ENCODE results near the gene SPRR2E. TPM values are rescaled to one million over a fixed set of nuclear protein-coding genes. Genes with fewer than 3 reads are reported as not detected.
"Not testable (repeated sequence)": the region's sequence is repeated elsewhere in the genome, so short reads cannot be mapped to it uniquely, and the experiment has no call there.

The SPRR2E gene
- total and polyA plus RNA-seq, 12 donors = 0.22 TPM; not detected in 11

- Histone ChIP-seq H3K4me1 (no peaks in the 10 kb centered on the region), H3K9me3 (no peaks in the 10 kb centered on the region), H3K27ac (no peak overlapping the region), H3K4me3 (no peak overlapping the region), H3K27me3 (peaks cover 0 to 10% (median 4%) of the 10 kb centered on the region in 7 donors), H3K36me3 (no peaks in the 10 kb centered on the region)
- ATAC-seq = no peak
- no peak for DNase-seq
- 75 to 88% methylated on average over 1 of the region's 1 CpG for WGBS, 2 donors
- intact Hi-C loops (cut with DNase I) = no loop called here
- no peak for TF ChIP-seq CTCF (IDR thresholded peaks at IDR 0.05)
Observed at GRCh38 chr1:153133267-153133666, 38.9 kb upstream of the SPRR2E start.

GRCh38 chr1:153128688-153129087, 34.4 kb upstream of the SPRR2E start:
- intact Hi-C loops (cut with DNase I); DNase-seq; H3K27me3 ChIP-seq; H3K4me1 ChIP-seq; H3K36me3 ChIP-seq; H3K4me3 ChIP-seq; H3K27ac ChIP-seq; ATAC-seq: not testable (repeated sequence)
- H3K9me3 ChIP-seq = peaks cover 0 to 27% (median 10%) of the 10 kb centered on the region in 11 donors
- 86 to 96% methylated on average over 4 of the region's 4 CpGs for WGBS, 2 donors

- peaks cover 0 to 7% (median 0%) of the 10 kb centered on the region in 7 donors for H3K27me3 ChIP-seq
- no peaks in the 10 kb centered on the region for H3K36me3 ChIP-seq
- intact Hi-C loops (cut with DNase I) = no loop called here
- no peak overlapping the region for H3K27ac ChIP-seq
- H3K9me3 ChIP-seq = peaks cover 0 to 30% (median 10%) of the 10 kb centered on the region in 11 donors
- TF ChIP-seq CTCF (IDR thresholded peaks at IDR 0.05) = no peak
- H3K4me3 ChIP-seq = no peak overlapping the region
- DNase-seq = no peak
- ATAC-seq = no peak
- no peaks in the 10 kb centered on the region for H3K4me1 ChIP-seq
- whole genome bisulfite sequencing, 2 donors = 62 to 74% methylated on average over 2 of the region's 2 CpGs
Observed at GRCh38 chr1:153127296-153127695, 33.0 kb upstream of the SPRR2E start.

- Histone ChIP-seq H3K9me3 (peaks cover 0 to 30% (median 10%) of the 10 kb centered on the region in 11 donors), H3K27me3 (peaks cover 0 to 6% (median 0%) of the 10 kb centered on the region in 7 donors), H3K4me3 (no peak overlapping the region), H3K4me1 (no peaks in the 10 kb centered on the region), H3K36me3 (no peaks in the 10 kb centered on the region), H3K27ac (no peak overlapping the region)
- no peak for ATAC-seq
- WGBS, 2 donors = 89 to 93% methylated on average over 1 of the region's 1 CpG
- no peak for TF ChIP-seq CTCF (IDR thresholded peaks at IDR 0.05)
- DNase-seq = no peak
- intact Hi-C loops (cut with DNase I) = no loop called here
Observed at GRCh38 chr1:153125536-153125935, 31.2 kb upstream of the SPRR2E start.

- H3K4me3 ChIP-seq; H3K27ac ChIP-seq; DNase-seq; H3K36me3 ChIP-seq; intact Hi-C loops (cut with DNase I); H3K4me1 ChIP-seq; H3K27me3 ChIP-seq; ATAC-seq: not testable (repeated sequence)
- H3K9me3 ChIP-seq = peaks cover 0 to 30% (median 10%) of the 10 kb centered on the region in 11 donors
- WGBS, 2 donors = 81 to 82% methylated on average over 8 of the region's 8 CpGs
Observed at GRCh38 chr1:153123793-153124192, 29.5 kb upstream of the SPRR2E start.

Measured in heart right ventricle (tissue), 16 donors.